PFSK-1 (cell line): ENCODE results near the gene YDJC.

ENCODE experiments used
- POLR2AphosphoS5 ChIP-seq: IDR thresholded peaks from 2 replicates; pipeline ENCODE4 v1.6.1; 2012; ENCODE audit warnings: low read depth, mild to moderate bottlenecking, control low read depth, low read length, moderate library complexity
- TAF1 ChIP-seq: IDR thresholded peaks from 2 replicates; pipeline ENCODE4 v1.6.1; 2012; ENCODE audit warnings: low read length, control low read depth, borderline replicate concordance; ENCODE audit not compliant: insufficient read depth

- TF ChIP-seq POLR2AphosphoS5 (no peak), TAF1 (no peak)
Measured at GRCh38 chr22:21659864-21660525, 30.2 kb upstream of the YDJC start.
